A549 treated with CpdA at 1 μM for 4 hours (cell line): ENCODE results near the gene GAL3ST3. TPM values are rescaled to one million over a fixed set of nuclear protein-coding genes. Genes with fewer than 3 reads are reported as not detected.

Experiments
- total RNA-seq: library from RNA; stranded (reverse); fragments of 200-300 nt; extraction: Qiagen RNA extraction; gene quantifications from 5 replicates; pipeline ENCODE4 v1.2.3, GENCODE V29; 2022; ENCODE audit warnings: low read depth

The GAL3ST3 gene, protein sequence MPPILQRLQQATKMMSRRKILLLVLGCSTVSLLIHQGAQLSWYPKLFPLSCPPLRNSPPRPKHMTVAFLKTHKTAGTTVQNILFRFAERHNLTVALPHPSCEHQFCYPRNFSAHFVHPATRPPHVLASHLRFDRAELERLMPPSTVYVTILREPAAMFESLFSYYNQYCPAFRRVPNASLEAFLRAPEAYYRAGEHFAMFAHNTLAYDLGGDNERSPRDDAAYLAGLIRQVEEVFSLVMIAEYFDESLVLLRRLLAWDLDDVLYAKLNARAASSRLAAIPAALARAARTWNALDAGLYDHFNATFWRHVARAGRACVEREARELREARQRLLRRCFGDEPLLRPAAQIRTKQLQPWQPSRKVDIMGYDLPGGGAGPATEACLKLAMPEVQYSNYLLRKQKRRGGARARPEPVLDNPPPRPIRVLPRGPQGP
- not detected in 5 replicates for total RNA-seq

DNA sequence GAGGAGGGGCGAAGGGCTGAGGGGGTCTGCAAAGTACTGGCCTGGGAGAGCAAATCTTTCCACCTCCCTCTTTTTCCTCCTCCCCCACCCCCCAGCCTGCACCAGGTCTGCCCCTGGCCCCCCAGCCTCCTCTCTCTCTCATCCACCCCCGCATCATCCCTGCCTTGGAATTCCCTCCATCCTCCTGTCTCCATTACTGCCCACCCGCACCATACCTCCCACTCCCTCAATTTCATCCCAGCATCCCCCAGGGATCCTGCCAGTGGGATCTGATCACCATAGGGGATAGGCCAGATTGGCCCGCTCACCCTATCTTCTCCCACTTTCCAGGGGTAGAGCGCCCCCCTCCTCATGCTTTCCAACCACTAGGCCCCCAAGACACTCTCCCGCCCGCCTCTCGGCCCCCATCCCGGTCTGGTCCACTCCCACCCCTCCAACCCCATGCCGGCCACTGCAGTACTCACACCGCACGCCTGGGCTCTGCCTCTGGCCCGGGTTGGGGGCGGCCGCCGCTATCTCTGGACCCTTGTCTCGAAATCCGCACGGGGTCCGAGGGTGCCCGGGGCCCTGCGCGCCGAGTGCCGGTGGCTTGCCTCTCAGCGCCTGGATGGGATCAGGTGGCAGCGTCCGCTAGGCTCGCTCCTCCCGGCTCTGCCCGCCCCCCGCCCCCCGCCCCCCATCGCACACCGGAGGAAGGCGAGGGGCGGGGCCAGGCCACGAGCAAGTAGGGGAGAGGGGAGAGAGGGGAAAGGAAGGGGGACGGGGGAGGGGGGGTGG is at the start of gene GAL3ST3:
Gene GAL3ST3, minus strand, starts transcription at position 615 of the 777 bp plus-strand sequence. CDS start 3,746 bp downstream, outside the sequence.

DNA sequence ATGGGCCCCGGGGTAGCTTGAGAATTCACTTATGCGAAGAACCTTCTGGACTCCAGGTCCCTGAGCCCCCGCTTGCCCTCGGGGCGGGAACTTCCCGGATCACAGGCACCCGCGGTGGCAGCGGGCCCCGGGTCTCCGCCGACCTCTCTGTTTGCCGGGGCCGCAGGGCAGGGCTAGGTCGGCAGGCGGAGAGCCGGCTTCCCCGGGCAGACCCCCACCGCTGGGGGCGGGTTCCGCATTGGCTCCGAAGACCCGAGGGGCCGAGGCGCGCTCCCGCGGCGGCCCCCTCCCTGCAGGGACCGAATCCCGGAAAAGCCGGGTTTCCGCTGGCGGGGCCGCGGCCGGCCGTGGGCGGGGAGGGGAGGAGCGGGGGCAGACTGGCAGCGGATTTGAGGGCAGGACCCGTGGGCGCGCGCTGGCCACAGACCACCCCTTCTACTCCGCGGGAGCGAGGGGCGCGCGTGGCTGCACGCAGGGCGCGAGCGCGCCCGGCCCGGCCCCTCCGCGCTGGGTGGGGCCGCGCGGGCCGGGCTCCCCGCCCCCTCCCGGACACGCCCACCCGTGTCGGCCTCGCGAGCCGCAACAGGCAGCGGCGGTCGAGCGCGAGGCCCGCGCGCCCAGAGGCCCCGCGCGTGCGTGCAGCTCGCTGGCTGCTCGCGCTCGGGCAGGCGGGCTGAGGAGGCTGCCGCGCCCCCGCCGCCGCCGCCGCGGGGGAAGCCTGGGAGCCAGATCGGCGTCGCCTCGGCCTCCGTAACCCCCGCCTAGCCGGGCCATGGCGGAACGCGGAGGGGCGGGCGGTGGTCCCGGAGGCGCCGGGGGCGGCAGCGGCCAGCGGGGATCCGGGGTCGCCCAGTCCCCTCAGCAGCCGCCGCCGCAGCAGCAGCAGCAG is 21.0 kb upstream of the GAL3ST3 start, which contains the start of gene PACS1:
Gene PACS1, plus strand, starts transcription at position 558 of the 889 bp plus-strand sequence. Its CDS starts 215 bp downstream, at position 773.

DNA sequence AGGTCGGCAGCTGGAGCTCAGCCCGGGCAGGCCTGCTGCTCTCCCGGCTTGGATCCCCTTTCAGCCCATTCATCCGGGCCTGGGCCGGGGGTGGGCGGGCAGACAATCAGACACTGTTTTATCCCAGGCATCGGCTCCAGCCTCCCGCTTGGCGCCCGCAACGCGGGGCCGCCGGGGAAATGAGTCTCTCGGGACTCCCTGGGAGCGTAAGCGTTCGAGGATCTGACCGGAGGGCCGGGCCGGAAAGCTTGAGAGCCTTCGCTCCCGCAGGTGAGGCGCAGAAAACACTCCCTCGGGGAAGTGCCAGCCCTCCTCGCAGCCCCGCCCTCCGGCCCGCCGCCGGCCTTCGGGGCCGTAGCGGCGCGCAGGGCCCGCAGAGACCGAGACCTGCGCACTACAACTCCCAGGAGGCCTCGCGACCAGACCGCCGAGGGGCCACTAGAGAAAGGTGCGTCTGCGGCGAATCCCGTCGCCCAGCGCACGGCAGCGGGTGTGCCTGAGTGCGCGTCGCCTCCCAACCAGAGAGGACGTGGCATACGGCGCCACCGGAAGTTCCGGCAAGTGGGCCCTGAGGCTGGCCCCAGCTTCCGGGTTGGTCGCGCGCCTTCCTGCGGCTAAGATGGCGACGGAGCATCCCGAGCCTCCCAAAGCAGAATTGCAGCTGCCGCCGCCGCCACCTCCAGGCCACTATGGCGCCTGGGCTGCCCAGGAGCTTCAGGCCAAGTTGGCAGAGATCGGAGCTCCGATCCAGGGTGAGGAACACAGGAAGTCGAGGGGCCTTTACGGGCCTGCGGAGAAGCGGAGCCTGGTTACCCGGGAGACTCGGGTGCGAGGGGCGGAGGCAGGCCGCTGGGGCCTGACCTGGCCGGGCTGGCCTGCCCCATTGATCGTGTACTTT is 3.1 kb upstream of the GAL3ST3 start, which contains the start of gene SF3B2:
Gene SF3B2, plus strand, starts transcription at position 599 of the 898 bp plus-strand sequence. Its CDS starts 21 bp downstream, at position 620.

DNA sequence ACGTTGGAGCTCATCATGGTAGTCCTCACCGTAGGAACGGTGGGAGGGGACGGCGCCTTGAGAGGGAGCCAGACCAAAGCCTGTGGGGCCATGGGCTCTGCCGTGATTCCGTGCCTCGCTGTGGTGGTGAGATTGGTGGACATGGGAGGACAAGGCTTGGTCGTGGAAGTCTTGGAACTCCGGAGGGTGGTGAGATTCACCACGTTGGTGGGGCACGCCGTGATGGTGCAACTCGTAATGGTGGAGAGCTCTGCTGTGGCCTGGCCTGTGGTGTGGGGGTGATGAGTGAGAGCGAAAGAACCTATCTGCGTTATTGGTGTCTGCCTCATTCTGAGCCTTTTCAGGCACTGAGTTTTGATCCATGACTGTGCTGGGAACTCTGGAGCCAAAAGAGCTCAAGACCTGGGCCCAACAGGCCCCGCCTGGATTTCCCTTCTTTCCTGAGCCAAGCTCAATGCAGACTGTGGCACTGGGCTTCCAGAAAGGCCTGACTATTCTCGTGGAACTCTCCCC is 22.9 kb downstream of the GAL3ST3 start, which contains the start of gene CATSPER1:
Gene CATSPER1, minus strand, starts transcription at position 463 of the 513 bp plus-strand sequence. Its CDS starts 100 bp downstream, at position 363.

DNA sequence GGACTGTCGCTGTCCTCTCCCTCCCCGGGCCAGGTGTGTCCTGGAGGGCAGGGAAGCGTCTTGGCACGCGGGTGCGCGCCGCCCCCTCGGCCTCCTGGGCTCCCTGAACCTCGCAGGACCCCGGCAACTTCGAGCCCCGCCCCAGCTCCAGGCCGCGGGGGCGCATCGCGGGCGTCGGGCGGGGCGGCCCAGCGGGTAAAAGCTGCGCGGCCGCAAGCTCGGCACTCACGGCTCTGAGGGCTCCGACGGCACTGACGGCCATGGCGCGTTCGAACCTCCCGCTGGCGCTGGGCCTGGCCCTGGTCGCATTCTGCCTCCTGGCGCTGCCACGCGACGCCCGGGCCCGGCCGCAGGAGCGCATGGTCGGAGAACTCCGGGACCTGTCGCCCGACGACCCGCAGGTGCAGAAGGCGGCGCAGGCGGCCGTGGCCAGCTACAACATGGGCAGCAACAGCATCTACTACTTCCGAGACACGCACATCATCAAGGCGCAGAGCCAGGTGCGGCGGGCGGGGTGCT is 37.1 kb downstream of the GAL3ST3 start, which contains the start of gene CST6:
Gene CST6, plus strand, starts transcription at position 224 of the 519 bp plus-strand sequence. Its CDS starts 37 bp downstream, at position 261.

DNA sequence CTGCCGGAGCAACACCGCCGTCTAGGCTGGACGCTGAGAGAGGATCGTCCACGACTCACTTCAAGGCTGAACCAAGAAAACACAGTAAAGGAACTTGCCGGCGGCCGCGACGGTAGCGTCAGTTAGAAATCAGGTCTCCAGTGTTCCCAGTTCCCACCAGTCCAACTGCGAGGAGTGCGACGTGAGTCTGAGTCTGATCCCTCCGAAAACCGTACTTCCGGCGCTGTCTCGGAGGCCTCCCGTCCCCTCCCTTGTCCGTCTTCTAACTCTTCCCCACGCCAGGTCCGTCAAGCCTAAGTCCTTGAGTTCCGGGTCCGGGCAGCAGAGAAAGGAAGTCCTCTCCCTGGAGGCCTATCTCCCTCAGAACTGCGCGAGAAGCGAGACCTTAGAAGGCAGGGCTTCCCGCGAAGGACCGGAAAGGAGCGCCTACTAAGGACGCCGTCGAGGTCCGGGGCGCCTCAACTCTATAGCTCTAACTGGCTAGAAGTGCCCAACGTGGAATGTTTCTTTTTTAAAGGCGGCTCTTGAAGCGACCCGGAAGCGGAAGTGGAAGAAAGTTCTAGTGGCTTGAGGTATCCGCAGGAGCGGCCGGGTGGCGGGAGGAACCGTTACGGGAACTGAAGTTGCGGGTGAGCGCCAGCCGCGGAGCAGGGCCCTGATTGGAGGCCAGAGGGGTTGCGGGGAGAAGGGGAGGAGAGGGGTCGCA is 46.9 kb downstream of the GAL3ST3 start, which contains the start of the genes BANF1 and EIF1AD:
Gene BANF1, plus strand, starts transcription at position 562 of the 706 bp plus-strand sequence. CDS start 748 bp downstream, outside the sequence.
Gene EIF1AD, minus strand, starts transcription at position 216 of the 706 bp plus-strand sequence. CDS start 1,768 bp downstream, outside the sequence.

Other genes with a start within 250 kb of the GAL3ST3 start
- 0.05 to 0.19 TPM (median 0.07 TPM) in 4 of 5 replicates, not detected in the other for gene SNX32, start 215.2 kb downstream of the GAL3ST3 start, total RNA-seq
- gene CFL1, start 191.0 kb downstream of the GAL3ST3 start, total RNA-seq, result 1,786 to 2,400 TPM (median 2,293 TPM) in 5 replicates
- gene MUS81, start 188.7 kb downstream of the GAL3ST3 start, total RNA-seq, result 25.0 to 36.6 TPM (median 33.2 TPM) in 5 replicates
- gene EFEMP2, start 176.4 kb downstream of the GAL3ST3 start, total RNA-seq, result 0.71 to 1.1 TPM (median 0.85 TPM) in 5 replicates
- 0.10 TPM in 1 of 5 replicates, not detected in the others for gene CTSW, start 169.3 kb downstream of the GAL3ST3 start, total RNA-seq
- gene FIBP, start 160.7 kb downstream of the GAL3ST3 start, total RNA-seq, result 71.9 to 92.3 TPM (median 85.6 TPM) in 5 replicates
- 27.2 to 52.3 TPM (median 48.0 TPM) in 5 replicates for gene CCDC85B, start 158.5 kb downstream of the GAL3ST3 start, total RNA-seq
- 165 to 273 TPM (median 211 TPM) in 5 replicates for gene FOSL1, start 148.8 kb downstream of the GAL3ST3 start, total RNA-seq
- gene C11orf68, start 130.1 kb downstream of the GAL3ST3 start, total RNA-seq, result 45.7 to 71.2 TPM (median 65.8 TPM) in 5 replicates
- gene DRAP1, start 129.7 kb downstream of the GAL3ST3 start, total RNA-seq, result 191 to 310 TPM (median 242 TPM) in 5 replicates
- gene TSGA10IP, start 103.7 kb downstream of the GAL3ST3 start, total RNA-seq, result not detected in 5 replicates
- gene SART1, start 87.4 kb downstream of the GAL3ST3 start, total RNA-seq, result 50.0 to 74.0 TPM (median 63.2 TPM) in 5 replicates
- gene EIF1AD, start 47.0 kb downstream of the GAL3ST3 start, total RNA-seq, result 37.6 to 53.5 TPM (median 39.8 TPM) in 5 replicates
- 373 to 502 TPM (median 480 TPM) in 5 replicates for gene BANF1, start 46.7 kb downstream of the GAL3ST3 start, total RNA-seq
- not detected in 5 replicates for gene CST6, start 37.2 kb downstream of the GAL3ST3 start, total RNA-seq
- gene CATSPER1, start 22.7 kb downstream of the GAL3ST3 start, total RNA-seq, result 1.2 to 2.0 TPM (median 1.3 TPM) in 5 replicates
- 170 to 182 TPM (median 175 TPM) in 5 replicates for gene SF3B2, start 3.2 kb upstream of the GAL3ST3 start, total RNA-seq
- gene PACS1, start 21.1 kb upstream of the GAL3ST3 start, total RNA-seq, result 45.0 to 72.8 TPM (median 63.4 TPM) in 5 replicates
- gene KLC2, start 208.5 kb upstream of the GAL3ST3 start, total RNA-seq, result 35.4 to 46.5 TPM (median 41.2 TPM) in 5 replicates
- 122 to 151 TPM (median 148 TPM) in 5 replicates for gene RAB1B, start 219.5 kb upstream of the GAL3ST3 start, total RNA-seq
- 0.89 to 3.1 TPM (median 2.1 TPM) in 5 replicates for gene CNIH2, start 229.0 kb upstream of the GAL3ST3 start, total RNA-seq
- 79.2 to 122 TPM (median 116 TPM) in 5 replicates for gene YIF1A, start 240.0 kb upstream of the GAL3ST3 start, total RNA-seq
- gene TMEM151A, start 242.7 kb upstream of the GAL3ST3 start, total RNA-seq, result 1.9 to 3.8 TPM (median 3.5 TPM) in 5 replicates